GM10847 (cell line): Measurements from ENCODE around the gene THEM5.

Experiments used
- POLR2A ChIP-seq: IDR thresholded peaks from 2 replicates; pipeline ENCODE4 v1.6.1; 2011; ENCODE audit not compliant: insufficient read length; ENCODE audit errors: extremely low read depth

THEM5 gene, protein sequence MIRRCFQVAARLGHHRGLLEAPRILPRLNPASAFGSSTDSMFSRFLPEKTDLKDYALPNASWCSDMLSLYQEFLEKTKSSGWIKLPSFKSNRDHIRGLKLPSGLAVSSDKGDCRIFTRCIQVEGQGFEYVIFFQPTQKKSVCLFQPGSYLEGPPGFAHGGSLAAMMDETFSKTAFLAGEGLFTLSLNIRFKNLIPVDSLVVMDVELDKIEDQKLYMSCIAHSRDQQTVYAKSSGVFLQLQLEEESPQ

GRCh38 chr1:151853411-151853943 is at the start of gene THEM5:
THEM5 (minus strand) TSS chr1:151853712; CDS start chr1:151853565, 147 bp downstream.
- TF ChIP-seq POLR2A, result no peak

GRCh38 chr1:151902858-151903257 is 49.3 kb upstream of the THEM5 start:
- TF ChIP-seq POLR2A, result no peak

- TF ChIP-seq POLR2A, result no peak
These were observed 45.0 kb upstream of the THEM5 start for GRCh38 chr1:151898519-151898991.

DNA sequence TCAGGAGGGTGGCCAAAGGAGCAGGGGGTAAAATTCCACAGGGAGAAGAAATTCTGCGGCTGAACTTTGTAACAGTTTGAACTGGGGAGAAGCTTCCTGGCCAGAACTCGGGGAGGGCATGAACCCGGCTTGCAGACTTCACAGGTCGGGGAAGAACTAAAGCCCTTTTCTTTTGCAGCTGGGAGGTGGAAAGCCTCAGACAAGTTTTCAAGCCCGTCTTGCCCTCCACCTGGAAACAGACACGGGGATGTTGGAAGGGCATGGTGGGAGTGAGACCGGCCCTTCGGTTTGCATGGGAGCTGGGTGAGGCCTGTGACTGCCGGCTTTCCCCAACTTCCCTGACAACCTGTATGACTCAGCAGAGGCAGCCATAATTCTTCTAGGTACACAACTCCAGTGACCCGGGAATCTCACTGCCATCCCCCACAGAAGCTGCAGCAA is 44.5 kb upstream of the THEM5 start:
- TF ChIP-seq POLR2A, result no peak

- no peak for TF ChIP-seq POLR2A
These were observed 39.8 kb upstream of the THEM5 start for GRCh38 chr1:151893176-151893924.

DNA sequence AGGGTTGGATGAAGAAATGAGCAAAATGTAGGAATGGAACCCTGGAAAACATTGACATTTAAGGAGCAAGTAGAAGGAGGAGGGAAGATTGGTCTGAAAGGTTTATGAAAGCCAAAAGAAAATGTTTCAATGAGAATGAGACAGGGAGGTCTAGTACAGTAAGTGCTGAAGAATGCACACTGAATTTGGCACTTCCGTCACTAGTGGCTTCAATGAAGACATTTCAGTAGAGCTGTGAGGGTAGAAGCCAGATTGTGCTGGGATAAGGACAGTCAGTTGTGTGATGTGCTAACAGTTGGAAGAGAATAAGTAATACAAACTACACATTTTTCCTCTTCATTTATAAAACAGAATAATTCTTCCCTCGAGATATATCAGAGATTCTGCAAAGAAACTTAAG is 38.7 kb upstream of the THEM5 start:
- TF ChIP-seq POLR2A, result no peak

DNA sequence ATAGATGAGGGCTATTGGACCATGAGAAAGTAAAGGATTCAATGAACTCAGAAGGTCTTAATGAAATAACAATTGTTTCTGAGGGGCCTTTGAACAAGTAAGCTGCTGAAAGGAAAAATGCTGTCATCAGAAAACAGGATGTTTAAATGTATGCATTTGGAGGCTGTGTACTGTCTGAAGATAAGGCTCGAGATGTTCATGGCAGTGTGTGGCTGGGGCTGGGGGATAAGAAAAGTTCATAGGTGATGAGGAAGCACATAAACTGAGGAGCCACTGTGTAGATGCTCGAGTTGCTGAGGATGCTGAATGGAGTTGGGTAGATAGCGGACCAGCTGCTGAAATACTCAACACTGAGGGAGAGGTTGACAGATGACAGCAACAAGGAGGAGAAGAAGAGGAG is 38.0 kb upstream of the THEM5 start:
- no peak for TF ChIP-seq POLR2A

- TF ChIP-seq POLR2A, result no peak
These were observed 35.6 kb upstream of the THEM5 start for GRCh38 chr1:151888972-151889570.

DNA sequence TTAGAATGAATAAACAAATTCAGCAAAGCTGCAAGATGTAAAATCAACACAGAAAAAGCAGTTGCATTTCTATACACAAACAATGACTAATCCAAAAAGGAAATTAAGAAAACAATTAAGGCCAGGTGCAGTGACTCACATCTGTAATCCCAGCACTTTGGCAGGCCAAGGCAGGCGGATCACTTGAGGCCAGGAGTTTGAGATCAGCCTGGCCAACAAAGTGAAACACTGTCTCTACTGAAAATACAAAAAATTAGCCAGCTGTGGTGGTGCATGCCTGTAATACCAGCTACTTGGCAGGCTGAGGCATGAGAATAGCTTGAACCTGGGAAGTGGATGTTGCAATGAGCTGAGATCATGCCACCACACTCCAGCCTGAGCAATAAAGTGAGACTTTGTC is 33.5 kb upstream of the THEM5 start:
- no peak for TF ChIP-seq POLR2A

DNA sequence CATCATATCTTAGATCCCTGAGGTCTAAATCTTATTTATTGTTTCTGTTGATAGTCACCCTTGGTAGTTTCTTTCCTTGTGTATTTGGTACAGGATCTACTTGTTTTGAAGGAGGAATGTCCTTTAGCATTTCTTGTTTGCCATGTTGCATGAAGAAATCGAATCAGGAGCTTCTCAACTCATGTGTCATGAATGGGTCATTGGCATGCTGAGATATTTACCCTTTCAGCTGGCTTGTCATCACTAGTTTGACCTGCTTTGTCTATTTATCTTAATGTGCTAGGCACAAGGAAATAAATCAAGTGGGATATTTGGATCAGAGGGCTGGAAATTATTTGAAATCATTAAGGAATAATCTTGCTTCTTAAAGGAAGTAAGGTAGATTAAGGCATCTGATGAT is 32.0 kb upstream of the THEM5 start:
- TF ChIP-seq POLR2A, result no peak

- no peak for TF ChIP-seq POLR2A
These were observed 29.0 kb upstream of the THEM5 start for GRCh38 chr1:151882466-151882865.

- no peak for TF ChIP-seq POLR2A
These were observed 28.0 kb upstream of the THEM5 start for GRCh38 chr1:151881479-151881878.

DNA sequence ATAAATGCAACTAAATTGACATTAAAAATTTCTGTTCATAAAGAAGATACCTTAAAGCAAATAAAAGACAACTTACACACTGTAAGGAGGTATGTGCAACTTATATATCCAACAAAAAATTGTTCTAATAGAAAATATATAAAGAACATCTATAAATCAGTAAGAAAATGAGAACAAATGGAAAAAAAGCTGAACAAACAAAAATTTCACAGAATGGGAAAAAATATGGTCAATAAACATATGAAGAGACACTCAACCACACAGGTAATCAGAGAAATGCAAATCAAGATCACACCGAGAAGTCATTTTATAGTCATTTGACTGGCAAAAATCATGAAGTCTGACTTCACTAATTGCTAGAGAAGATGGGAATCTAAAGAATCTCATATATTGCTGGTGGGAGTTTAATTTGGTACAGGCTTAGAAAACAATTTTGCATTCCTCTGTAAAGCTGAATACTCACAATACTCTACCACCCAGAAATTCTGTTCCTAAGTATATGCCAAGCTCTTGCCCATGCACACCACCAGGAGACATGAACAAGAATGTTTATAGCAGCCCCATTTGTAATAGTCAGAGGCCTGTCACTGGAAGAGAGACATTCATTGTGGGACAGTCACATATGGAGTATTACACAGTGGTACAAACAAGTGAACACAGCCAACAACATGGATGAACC is 22.0 kb upstream of the THEM5 start:
- TF ChIP-seq POLR2A, result no peak

- no peak for TF ChIP-seq POLR2A
These were observed 17.9 kb upstream of the THEM5 start for GRCh38 chr1:151871284-151872030.

DNA sequence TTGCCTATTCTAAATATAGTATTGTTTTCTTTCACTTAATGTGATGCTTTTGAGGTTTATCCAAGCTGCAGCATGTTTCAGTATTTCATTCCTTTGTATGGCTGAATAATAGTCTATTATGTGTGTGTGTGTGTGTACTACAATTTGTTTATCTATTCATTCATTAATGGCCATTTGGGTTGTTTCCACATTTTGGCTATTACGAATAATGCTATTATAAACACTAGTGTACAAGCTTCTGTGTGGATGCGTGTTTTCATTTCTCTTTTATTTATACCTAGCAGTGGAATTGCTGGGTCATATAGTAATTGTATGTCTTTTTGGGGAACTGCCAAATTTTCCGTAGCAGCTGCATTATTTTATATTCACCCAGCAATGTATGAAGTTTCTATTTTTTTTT is 15.0 kb upstream of the THEM5 start:
- no peak for TF ChIP-seq POLR2A

DNA sequence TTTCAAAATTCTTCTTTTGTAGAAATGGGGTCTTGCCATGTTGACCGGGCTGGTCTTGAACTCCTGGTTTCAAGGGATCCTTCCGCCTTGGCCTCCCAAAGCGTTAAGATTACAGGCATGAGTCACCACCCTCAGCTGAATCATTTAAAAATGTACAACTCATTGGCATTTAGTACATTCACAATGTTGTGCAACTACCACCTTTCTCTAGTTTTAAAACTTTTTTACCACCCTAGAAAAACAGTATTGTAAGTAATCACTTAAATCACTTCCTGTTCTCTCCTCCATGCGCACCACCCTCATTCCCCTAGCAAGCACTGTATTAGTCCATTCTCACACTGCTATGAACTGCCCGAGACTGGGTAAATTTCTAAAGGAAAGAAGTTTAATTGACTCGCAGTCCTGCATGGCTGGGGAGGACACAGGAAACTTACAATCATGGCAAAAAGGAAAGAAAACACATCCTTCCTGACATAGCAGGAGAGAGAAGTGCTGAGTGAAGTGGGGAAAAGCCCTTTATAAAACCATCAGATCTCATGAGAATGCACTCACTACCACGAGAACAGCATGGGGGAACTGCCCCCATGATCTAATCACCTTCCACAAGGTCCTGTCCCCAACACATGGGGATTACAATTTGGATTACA is 14.4 kb upstream of the THEM5 start:
- no peak for TF ChIP-seq POLR2A
